Vagina (tissue), 2 donors: ENCODE results near the gene TRIO. TPM values are rescaled to one million over a fixed set of nuclear protein-coding genes. Genes with fewer than 3 reads are reported as not detected.
"Not testable (repeated sequence)": the region's sequence is repeated elsewhere in the genome, so short reads cannot be mapped to it uniquely, and the experiment has no call there.

Source experiments
- DNase-seq, 2 donors: peaks; one replicate each; pipeline ENCODE4 v3.0.0-alpha.2; 2017; ENCODE audit errors: extremely low spot score in 2 of 2
- H3K27ac ChIP-seq: fragments of 200-600 bp; sonication (generic); one replicate; pipeline ENCODE4 v1.5.1; 2019
- H3K27me3 ChIP-seq: fragments of 200-600 bp; sonication (generic); one replicate; pipeline ENCODE4 v1.5.1; 2019
- H3K36me3 ChIP-seq, 2 donors: fragments of 200-600 bp; sonication (generic); one replicate each; pipeline ENCODE4 v1.5.1; 2017 to 2019
- H3K4me1 ChIP-seq: fragments of 200-600 bp; sonication (generic); one replicate; pipeline ENCODE4 v1.5.1; 2019
- H3K4me3 ChIP-seq, 2 donors: fragments of 200-600 bp; sonication (generic); 1 replicate in 1 of 2; 2 replicates in 1 of 2; pipeline ENCODE4 v1.5.1; 2016 to 2019
- H3K9me3 ChIP-seq: fragments of 200-600 bp; sonication (generic); one replicate; pipeline ENCODE4 v1.5.1; 2019
- POLR2A ChIP-seq, 2 donors: fragments of 450-650 bp; IDR thresholded peaks; one replicate each; pipeline ENCODE4 v1.6.1; 2017; ENCODE audit warnings: antibody characterized with exemption in 2 of 2, mild to moderate bottlenecking in 2 of 2, moderate library complexity in 2 of 2
- POLR2AphosphoS5 ChIP-seq, 2 donors: sonication (generic); formaldehyde crosslinking; IDR thresholded peaks; one replicate each; pipeline ENCODE4 v1.9.0; 2017; ENCODE audit warnings: antibody characterized with exemption in 2 of 2, mild to moderate bottlenecking in 2 of 2, low read depth in 1 of 2; ENCODE audit not compliant: insufficient read depth in 1 of 2
- intact Hi-C: fragments of 100-400 bp; cut with DNase I; formaldehyde crosslinking; loops from one replicate; pipeline ENCODE4 v1.15.1; 2023
- total RNA-seq: library from RNA; depleted of rRNA; stranded (reverse); fragments of >200 nt; gene quantifications from one replicate; pipeline ENCODE4 v1.2.3, GENCODE V29; 2016
- TF ChIP-seq, protein P1 (sequence below), 3 experiments: fragments of 450-650 bp in 2 of 3; fragments of 200-600 bp in 1 of 3; sonication (generic) in 1 of 3; IDR thresholded peaks; one replicate each; pipeline ENCODE4 v1.5.1; 2017 to 2019; ENCODE audit warnings: antibody characterized with exemption in 3 of 3, mild to moderate bottlenecking in 2 of 3, moderate library complexity in 2 of 3

TRIO gene
- total RNA-seq, 1 donor from 2014 or later, result 142 TPM

DNA sequence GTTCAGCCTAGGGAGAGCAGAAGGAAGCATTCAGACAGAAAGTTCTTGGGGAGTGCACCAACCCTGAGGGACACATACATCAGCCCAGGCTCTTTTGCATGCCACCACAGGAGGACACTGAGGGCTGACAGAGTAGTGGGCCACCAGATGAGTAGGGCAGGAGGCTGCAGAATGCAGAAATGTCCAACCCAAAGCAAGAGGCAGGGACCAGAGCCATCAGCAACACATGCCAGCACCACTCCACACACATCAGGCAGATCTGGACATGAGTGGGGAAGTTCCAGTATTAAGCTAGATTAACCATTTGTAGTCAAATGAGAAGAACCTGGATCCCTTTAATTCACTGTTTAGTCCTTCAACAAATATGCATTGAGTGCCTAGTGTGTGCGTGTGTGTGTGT, 402.7 kb downstream of the TRIO start:
- intact Hi-C loops, result no loop called here
- no peaks in the 10 kb centered on the region for H3K4me1 ChIP-seq
- H3K4me3 ChIP-seq, result no peak overlapping the region
- no peaks in the 10 kb centered on the region for H3K9me3 ChIP-seq
- H3K27me3 ChIP-seq, result no peaks in the 10 kb centered on the region
- TF ChIP-seq, protein P1, sequence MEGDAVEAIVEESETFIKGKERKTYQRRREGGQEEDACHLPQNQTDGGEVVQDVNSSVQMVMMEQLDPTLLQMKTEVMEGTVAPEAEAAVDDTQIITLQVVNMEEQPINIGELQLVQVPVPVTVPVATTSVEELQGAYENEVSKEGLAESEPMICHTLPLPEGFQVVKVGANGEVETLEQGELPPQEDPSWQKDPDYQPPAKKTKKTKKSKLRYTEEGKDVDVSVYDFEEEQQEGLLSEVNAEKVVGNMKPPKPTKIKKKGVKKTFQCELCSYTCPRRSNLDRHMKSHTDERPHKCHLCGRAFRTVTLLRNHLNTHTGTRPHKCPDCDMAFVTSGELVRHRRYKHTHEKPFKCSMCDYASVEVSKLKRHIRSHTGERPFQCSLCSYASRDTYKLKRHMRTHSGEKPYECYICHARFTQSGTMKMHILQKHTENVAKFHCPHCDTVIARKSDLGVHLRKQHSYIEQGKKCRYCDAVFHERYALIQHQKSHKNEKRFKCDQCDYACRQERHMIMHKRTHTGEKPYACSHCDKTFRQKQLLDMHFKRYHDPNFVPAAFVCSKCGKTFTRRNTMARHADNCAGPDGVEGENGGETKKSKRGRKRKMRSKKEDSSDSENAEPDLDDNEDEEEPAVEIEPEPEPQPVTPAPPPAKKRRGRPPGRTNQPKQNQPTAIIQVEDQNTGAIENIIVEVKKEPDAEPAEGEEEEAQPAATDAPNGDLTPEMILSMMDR (IDR thresholded peaks at IDR 0.05), result no peak
- TF ChIP-seq POLR2AphosphoS5 (IDR thresholded peaks at IDR 0.05; ENCODE audit: insufficient read depth in 1 of 2, low read depth in 1 of 2) (no peak), POLR2A (IDR thresholded peaks at IDR 0.05) (no peak)
- H3K36me3 ChIP-seq, result no peaks in the 10 kb centered on the region
- no peak overlapping the region for H3K27ac ChIP-seq
- DNase-seq, result no peak

DNA sequence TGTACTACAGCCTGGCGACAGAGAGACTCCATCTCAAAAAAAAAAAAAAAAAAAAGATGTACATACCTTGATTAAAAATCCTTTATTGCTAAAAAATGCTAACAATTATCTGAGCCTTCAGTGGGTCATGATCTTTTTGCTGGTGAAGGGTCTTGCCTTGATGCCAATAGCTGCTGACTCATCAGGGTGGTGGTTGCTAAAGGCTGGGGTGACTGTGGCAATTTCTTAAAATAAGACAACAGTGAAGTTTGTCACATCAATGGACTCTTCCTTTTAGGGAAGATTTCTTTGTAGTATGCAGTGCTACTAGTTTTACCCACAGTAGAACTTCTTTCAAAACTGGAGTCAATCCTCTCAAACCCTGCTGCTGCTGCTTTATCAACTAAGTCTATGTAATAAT, 404.5 kb downstream of the TRIO start:
- no peak overlapping the region for H3K27ac ChIP-seq
- intact Hi-C loops, result no loop called here
- H3K36me3 ChIP-seq, result no peaks in the 10 kb centered on the region
- no peak for TF ChIP-seq POLR2A (IDR thresholded peaks at IDR 0.05)
- TF ChIP-seq POLR2AphosphoS5 (IDR thresholded peaks at IDR 0.05; ENCODE audit: insufficient read depth in 1 of 2, low read depth in 1 of 2), result no peak
- TF ChIP-seq, protein P1 (IDR thresholded peaks at IDR 0.05), result no peak
- H3K4me3 ChIP-seq, result no peak overlapping the region
- H3K27me3 ChIP-seq, result no peaks in the 10 kb centered on the region
- DNase-seq, result no peak
- no peaks in the 10 kb centered on the region for H3K9me3 ChIP-seq
- H3K4me1 ChIP-seq, result no peaks in the 10 kb centered on the region

DNA sequence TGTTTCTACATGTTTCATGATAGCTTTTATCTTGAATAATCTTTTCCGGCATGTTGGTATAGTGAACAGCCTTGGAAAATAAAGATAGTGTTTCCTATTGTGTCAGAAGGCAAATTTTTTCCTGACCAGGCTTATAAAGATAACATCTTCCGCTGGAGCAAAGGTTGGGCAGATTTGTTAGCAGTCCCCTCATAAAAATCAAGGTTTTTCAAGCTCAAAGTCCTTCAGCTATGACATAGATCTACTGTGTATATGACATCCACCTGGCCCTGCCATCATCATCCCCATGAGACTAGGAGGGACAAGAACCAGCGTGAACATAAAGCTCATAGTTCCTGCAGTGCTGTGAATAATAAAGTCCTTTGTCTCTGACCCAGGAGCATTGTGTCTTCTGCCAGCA, 408.1 kb downstream of the TRIO start:
- H3K27ac ChIP-seq, result no peak overlapping the region
- H3K4me3 ChIP-seq, result no peak overlapping the region
- H3K4me1 ChIP-seq, result no peaks in the 10 kb centered on the region
- TF ChIP-seq POLR2AphosphoS5 (IDR thresholded peaks at IDR 0.05; ENCODE audit: insufficient read depth in 1 of 2, low read depth in 1 of 2) (no peak), POLR2A (IDR thresholded peaks at IDR 0.05) (no peak)
- TF ChIP-seq, protein P1 (IDR thresholded peaks at IDR 0.05), result no peak
- intact Hi-C loops, result no loop called here
- DNase-seq, result no peak
- H3K9me3 ChIP-seq, result no peaks in the 10 kb centered on the region
- no peaks in the 10 kb centered on the region for H3K36me3 ChIP-seq
- no peaks in the 10 kb centered on the region for H3K27me3 ChIP-seq

DNA sequence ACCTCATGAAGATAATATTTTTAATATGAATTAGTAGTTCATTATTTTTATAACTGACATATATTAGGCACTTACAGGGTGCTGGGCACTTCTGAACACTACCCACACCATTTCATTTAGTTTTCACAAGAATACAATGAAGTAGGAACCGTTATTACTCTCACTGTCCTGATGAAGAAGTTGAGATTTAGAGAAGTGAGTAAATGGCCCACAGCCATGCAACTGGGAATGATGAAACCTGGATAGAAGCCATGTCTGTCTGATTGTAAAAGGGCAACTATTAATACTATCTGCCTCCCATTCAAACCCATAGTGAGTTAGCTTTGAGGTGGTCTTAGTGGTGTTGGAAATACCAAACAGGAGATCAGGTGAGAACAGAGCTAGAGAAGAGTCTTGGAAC, 408.9 kb downstream of the TRIO start:
- H3K36me3 ChIP-seq, result no peaks in the 10 kb centered on the region
- no peaks in the 10 kb centered on the region for H3K27me3 ChIP-seq
- intact Hi-C loops, result no loop called here
- DNase-seq, result no peak
- H3K27ac ChIP-seq, result no peak overlapping the region
- TF ChIP-seq POLR2AphosphoS5 (IDR thresholded peaks at IDR 0.05; ENCODE audit: insufficient read depth in 1 of 2, low read depth in 1 of 2) (no peak), POLR2A (IDR thresholded peaks at IDR 0.05) (no peak)
- TF ChIP-seq, protein P1 (IDR thresholded peaks at IDR 0.05), result no peak
- H3K4me3 ChIP-seq, result no peak overlapping the region
- H3K4me1 ChIP-seq, result no peaks in the 10 kb centered on the region
- no peaks in the 10 kb centered on the region for H3K9me3 ChIP-seq

DNA sequence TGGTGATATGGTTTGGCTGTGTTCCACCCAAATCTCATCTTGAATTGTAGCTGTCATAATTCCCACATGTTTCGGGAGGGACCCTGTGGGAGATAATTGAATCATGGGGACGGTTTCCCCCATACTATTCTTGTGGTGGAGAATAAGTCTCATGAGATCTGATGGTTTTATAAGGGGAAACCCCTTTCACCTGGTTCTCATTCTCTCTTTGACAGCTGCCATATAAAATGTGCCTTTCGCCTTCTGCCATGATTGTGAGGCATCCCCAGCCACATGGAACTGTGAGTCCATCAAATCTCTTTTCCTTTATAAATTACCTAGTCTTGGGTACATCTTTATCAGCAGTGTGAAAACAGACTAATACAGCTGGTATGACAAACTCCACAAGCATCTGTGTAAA, 411.1 kb downstream of the TRIO start:
- H3K9me3 ChIP-seq, H3K4me3 ChIP-seq, H3K36me3 ChIP-seq, H3K27me3 ChIP-seq, H3K4me1 ChIP-seq, H3K27ac ChIP-seq, DNase-seq, intact Hi-C loops: not testable (repeated sequence)

DNA sequence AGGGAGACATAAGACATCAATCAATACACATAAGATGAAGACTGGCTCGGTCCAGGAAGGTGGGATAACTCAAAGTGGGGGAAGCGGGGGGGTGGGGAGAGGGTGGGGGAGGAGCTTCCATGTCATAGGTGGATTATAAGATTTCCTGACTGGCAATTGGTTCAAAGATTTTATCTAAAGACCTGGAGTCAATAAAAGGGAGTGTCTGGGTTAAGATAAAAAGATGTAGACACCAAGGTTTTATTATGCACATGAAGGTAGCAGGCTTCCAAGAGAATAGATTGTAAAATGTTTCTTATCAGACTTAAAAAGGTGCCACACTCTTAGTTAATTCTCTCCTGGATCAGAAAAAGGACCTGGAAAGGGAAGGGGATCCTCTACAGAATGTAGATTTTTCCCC, 412.9 kb downstream of the TRIO start:
- H3K9me3 ChIP-seq, result no peaks in the 10 kb centered on the region
- no peak overlapping the region for H3K4me3 ChIP-seq
- H3K4me1 ChIP-seq, result no peaks in the 10 kb centered on the region
- intact Hi-C loops, result no loop called here
- H3K36me3 ChIP-seq, result no peaks in the 10 kb centered on the region
- no peaks in the 10 kb centered on the region for H3K27me3 ChIP-seq
- no peak for DNase-seq
- TF ChIP-seq, protein P1 (IDR thresholded peaks at IDR 0.05), result no peak
- no peak for TF ChIP-seq POLR2AphosphoS5 (IDR thresholded peaks at IDR 0.05; ENCODE audit: insufficient read depth in 1 of 2, low read depth in 1 of 2)
- no peak for TF ChIP-seq POLR2A (IDR thresholded peaks at IDR 0.05)
- no peak overlapping the region for H3K27ac ChIP-seq
